Stimulated activated CD8-positive, alpha-beta memory T cell treated with anti-CD3 and anti-CD28 coated beads, Interleukin-4, amount 100 ng/mL, for 48 hours (primary cell): Measurements from ENCODE around the gene ZSWIM7.
A peak's percentile ranks its signal among the peaks of the same experiment; 100 is the strongest.
"Not testable (repeated sequence)": the region's sequence is repeated elsewhere in the genome, so short reads cannot be mapped to it uniquely, and the experiment has no call there.

ENCODE experiments used
- DNase-seq: peaks from one replicate; pipeline ENCODE4 v3.0.0-alpha.2; 2020

Gene ZSWIM7

DNA sequence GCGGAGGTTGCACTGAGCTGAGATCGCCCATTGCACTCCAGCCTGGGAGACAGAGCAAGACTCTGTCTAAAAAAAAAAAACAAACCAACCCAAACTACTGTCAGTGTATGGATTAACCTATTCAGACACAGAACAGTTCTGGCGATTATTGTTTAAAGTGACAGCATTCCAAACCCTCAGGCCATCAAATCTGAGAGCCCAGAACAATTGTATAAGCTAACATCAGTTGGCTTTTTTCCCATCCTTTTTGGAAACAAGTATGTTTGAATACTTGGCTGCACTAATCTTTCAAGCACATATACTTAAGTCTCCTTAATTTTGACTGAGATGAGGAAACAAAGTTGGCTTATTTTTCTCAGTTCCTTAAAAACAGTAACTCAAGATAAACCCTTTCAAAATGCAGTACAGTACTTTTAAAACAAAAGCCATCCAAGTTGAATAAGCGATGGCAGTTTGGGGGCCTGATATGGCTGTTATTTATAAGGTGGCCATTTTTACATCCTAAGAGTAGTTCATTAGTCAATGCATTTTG lies 1.4 kb downstream of the ZSWIM7 start:
- DNase-seq: no peak

DNA sequence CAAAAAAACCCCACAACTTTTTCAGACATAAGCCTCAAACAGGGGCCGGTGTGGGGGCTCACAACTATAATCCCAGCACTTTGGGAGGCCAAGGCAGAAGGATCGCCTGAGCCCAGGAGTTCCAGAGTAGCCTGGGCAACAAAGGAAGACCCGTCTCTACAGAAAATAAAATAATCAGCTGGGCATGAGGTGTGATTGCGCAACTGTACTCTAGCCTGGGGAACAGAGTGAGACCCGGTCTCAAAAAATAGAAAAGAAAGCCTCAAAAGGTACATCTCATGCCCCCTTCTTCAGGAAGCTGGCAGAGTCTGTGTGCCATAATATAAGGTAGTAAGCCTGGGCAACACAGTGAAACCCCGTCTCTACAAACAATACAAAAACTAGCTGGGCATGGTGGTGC lies 3.2 kb downstream of the ZSWIM7 start:
- no peak for DNase-seq

DNA sequence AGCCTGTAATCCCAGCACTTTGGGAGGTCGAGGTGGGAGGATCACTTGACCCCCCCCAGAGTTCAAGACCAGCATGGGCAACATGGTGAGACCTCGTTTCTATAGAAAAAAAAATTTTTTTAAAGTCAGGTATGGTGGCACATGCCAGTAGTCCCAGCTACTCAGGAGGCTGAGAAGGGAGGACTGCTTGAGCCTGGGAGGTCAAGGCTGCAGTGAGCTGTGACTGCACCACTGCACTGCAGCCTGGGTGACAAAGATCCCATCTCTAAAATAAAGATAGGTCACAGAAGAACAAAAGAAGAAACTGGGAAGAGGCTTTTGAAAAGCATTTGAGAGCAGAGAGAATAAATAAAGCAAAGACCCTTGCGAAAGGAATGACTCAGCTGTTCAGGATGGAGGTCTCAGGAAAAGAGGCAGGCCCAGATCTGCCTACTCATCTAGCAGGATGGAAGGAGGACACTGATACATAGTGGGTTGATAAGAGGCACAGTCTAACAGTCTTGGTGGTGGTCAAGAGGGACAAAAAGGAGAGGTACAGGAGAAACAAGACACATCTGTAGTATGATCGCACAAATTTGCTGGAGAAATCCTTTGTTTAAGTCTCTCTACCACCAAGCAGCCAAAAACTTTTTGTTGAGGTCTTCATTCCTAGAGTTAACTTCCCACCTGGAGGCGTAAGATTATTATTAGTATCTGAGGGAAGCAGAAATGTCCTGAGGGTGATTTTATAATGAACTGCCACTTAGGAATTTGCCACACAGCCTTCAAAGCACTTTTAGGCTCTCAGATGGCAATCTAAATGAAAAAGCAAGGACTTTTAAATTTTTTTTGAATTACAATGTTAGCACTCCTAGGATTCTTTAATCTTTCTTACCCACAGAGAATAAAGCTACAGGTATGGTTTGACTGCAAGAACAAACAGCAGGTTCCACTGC lies 17.6 kb downstream of the ZSWIM7 start:
- no peak for DNase-seq

DNA sequence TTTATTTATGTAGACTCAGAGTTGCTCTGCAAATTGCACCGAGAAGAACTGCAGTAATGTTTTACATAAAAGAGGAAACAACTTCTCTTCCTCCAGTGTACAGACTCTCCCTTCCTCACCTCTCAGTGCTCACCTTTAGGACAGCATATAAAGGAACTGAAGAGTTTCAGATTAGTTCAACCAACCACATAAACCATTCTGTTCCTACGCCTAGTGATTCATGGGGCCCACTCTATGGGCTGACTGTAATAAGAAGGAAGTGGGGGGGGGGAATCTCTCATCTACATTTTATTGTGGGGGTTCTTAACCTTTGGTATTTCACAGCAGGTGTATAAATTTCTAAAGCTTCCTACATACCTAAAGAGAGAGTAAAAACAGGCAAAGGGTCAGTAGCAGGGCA lies 18.3 kb downstream of the ZSWIM7 start:
- DNase-seq: peak; percentile 33

DNA sequence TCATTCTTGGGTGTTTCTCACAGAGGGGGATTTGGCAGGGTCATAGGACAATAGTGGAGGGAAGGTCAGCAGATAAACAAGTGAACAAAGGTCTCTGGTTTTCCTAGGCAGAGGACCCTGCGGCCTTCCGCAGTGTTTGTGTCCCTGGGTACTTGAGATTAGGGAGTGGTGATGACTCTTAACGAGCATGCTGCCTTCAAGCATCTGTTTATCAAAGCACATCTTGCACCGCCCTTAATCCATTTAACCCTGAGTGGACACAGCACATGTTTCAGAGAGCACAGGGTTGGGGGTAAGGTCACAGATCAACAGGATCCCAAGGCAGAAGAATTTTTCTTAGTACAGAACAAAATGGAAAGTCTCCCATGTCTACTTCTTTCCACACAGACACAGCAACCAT lies 20.5 kb downstream of the ZSWIM7 start:
- not testable (repeated sequence) for DNase-seq

DNA sequence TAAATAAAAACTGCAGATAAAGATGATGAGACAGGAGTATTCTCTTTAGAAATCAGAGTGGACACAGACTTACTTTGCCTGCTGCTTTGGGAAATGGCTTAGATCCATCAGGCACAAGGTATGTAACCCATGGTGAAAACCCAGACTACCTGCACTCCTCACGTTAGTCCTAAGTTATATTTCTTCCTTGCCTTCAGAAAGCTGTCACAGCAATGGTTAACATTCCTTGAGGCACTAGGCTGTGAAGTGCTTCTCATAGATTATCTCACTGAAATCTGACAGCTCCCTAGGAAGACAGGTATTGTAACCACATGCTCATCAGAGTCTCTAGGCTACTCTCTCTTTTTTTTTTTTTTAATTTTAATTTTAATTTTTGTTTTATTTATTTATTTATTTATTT lies 20.9 kb downstream of the ZSWIM7 start:
- no peak for DNase-seq

DNA sequence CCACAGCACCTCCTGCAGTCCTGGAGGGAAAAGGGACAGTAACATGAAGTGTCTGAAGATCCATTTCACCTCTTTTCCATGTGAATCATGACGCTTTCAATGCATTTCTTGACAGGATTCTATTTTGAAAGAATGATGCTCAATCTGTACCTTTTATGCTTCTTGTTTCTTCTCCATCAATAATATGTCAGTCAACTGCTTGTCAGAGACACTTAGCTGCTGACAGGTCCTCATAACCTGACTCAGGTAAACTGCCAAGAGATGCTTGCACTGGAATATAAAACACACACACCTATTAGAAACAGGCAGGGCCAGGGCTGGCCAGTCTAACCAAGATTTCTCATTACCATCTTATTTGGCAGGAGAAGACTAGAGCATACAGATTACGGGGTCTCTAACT lies 21.6 kb downstream of the ZSWIM7 start:
- no peak for DNase-seq

DNA sequence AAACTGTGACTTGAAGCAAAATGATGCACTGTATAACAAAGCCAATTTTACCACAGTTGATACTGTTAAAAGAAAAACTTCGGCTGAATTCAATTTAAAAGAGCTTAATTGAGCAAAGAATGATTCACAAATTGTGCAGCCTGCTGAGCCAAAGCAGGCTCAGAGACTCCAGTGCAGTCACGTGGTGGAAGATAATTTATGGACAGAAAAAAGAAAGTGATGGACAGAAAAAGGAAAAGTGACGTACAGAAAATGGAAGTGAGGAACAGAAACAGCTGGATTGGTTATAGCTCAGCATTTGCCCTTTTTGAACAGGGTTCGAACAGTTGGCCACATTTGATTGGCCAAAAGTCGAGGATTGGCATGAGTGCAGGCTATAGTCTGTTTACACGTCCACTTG lies 25.7 kb downstream of the ZSWIM7 start:
- DNase-seq: no peak

DNA sequence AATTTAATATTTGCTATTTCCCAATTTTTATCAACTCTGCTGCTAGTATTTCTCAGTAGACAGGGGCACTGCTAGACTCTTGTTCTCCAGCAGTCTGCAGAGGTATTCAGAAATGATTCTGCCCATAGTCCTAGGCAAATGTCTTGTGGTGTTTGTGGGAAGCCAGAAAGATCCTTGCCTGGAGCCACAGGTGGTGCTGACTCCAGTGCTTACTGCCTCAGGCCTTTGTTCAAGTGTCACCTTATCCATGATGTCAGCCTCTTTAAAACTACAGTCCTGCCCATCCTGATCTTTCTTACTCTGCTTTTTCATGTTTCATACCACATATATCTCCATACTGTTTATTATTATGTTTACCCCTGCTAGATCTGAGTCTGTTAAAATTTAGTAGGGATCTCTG lies 26.5 kb downstream of the ZSWIM7 start:
- DNase-seq: no peak

DNA sequence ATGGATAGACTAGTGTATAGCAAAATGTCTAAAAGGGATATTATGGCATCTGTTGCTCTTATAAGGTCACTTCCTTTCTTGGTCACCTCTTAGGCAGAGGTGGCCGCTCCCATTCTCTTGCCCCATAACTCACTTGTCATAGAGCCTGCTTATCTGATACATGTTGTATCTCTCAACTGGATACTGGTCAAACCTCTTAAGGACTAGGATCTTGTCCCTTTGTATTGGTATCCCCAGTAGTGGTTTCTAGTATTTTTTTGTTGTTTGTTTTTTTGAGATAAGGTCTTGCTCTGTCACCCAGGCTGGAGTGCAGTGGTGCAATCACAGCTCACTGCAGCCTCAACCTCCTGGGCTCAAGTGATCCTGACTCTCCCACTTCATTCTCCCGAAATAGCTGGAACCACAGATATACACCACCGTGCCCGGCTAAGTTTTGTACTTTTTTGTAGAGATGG lies 27.0 kb downstream of the ZSWIM7 start:
- no peak for DNase-seq

DNA sequence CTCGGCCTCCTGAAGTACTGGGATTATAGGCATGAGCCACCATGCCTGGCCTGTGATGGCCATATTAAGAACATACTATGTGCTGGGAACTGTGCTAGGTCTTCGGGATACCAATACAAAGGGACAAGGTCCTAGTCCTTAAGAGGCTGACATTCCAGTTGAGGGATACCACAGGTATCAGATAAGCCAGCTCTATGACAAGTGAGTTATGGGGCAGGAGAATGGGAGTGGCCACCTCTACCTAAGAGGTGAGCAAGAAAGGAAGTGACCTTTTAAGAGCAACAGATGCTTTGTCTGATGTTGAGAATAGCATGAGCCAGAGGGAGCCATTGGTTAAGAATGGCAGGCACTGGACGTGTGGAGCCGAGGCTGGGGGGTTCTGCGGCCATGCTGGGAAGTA lies 27.6 kb downstream of the ZSWIM7 start:
- DNase-seq: no peak

DNA sequence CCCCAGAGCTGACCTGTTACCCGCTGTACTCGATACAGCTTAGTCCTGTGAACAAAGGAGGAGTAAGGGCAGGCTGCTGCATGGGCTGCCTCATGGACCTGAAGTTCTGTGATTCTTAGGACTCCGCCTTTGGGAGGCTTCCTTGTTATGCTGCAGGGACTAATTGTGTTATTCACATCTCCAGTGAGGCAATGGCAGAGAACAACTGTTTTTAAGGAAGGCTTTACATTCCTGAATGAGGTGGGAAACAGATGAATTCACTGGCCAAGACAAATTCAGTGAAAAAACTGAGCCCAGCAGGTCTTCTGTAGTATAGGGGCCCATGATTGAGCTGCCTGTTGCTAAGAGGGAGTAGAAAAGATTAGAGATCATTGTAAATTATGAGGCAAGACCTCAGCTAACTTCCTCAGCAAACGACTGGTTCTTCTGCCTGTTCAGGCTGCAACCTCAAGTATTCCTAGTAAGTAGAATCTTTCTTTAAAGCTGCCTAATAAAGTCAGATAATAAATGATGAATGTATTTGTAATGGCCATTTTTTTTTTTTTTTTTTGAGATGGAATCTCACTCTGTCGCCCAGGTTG lies 28.3 kb downstream of the ZSWIM7 start:
- no peak for DNase-seq

DNA sequence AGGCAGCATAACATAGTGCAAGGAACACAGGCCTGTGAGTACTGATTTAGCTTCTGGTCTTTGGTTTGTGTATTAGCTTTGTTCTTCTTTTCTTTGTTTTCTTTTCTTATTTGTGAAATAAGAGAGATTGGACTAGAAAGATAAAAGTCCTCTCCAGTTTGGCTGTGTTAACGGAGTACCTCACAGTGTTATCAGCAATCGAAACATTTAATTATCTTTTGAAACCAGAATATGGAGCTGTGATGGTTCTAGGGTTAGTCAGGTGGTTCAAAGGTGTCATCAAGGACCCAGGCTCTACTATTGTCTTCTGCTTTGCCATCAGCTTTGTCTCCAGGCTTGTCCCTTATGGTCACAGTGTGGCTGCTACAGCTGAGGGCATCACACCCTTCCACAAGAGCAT lies 29.0 kb downstream of the ZSWIM7 start:
- DNase-seq: no peak

DNA sequence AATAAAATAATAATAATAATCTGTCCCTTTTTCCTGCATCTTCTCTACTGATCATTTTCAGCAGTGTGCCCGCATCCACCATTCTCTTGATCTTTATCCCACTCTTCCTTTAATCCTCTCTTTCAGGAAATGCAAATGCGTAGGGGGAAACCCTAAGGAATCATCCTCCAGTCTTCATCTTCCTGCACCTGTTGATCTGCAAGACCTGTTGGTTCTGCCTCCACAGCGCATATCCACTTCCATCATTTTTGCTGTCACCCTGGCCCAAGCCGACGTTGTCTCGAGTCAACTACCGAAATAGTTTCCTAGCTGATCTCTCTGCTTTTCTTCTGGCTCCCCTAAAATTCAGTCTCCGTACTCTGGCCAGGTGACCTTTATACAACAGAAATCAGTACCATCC lies 30.0 kb downstream of the ZSWIM7 start:
- no peak for DNase-seq

DNA sequence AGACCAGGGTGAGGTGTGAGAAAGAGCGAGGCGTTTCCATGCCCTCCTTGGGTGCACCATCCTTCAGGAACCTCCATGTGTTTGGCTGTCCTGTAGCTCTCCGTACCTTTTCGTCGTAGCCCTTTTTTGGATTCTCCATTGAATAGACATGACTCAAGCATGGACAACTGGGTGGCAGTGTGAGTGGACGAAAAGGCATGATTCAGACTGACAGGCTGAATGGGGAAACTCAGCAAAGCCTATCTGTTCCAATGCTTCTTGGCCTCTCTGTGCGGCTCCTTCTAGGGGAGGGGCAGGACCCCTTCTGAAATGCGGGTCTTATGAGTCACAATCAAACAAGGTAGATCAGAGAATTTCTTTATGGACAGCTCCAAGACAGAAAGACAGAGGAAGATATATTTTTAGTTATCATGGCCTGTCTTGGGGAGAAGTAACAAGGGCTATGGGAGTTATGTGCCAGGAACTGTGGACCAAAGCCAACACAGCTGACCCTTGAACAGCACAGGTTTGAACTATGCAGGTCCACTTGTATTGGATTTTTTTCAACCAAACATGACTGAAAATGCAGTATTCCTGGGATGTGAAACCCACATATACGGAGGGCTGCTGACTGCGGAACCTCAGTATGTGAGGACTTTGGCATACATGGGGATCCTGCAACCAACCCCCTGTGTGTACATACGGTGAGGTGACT lies 31.7 kb downstream of the ZSWIM7 start:
- DNase-seq: no peak

DNA sequence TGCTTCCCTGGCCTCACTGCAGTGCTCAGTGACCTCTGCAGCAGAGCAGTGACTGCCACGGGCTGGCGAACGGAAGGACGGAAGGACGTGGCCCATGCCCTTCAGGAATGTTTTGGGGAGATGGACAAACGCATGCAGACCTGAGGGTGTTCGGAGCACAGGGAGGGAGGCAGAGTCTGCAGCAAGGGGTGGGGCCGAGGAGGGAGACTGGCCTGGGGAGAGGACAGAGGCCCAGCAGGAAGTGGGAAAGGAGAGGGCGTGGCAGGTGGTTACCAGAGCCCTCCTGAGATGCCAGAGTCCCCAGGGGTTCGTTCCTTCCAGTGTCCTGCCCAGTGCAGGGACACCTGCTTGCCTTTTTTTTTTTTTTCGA lies 32.6 kb downstream of the ZSWIM7 start:
- DNase-seq: no peak

DNA sequence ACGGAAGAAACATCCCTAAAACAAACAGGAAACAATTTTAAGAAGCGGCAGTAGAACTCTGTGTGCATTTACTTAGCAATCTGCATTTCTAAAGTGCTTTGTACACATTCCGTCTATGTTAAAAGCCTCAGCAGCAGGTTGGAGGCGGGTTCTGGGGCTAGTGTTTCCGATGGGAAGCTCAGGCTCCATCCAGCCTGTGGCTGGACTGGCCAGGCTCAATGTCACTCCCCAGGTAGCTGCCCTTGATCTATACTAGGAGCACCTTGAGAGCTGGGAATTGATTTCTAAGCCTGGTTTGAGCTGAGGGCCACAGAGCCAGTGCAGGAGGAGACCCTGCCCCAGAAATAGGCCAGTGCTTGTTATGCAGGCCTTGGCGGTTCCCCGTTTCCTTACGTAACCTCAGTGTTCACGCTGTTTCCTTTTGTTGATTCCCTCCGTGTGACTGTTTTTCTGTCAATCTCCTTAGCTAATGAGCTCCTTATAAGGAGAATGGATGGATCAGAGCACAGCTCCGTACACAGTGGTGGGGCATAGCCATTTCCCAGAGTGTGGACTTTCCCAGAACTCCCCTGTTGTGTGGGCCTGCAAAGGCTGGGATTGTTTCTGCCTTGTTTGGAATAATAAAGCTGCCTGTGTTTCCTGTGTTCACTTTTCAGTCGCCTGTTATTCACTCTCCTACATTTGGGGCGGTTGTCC lies 33.2 kb downstream of the ZSWIM7 start:
- DNase-seq: no peak

DNA sequence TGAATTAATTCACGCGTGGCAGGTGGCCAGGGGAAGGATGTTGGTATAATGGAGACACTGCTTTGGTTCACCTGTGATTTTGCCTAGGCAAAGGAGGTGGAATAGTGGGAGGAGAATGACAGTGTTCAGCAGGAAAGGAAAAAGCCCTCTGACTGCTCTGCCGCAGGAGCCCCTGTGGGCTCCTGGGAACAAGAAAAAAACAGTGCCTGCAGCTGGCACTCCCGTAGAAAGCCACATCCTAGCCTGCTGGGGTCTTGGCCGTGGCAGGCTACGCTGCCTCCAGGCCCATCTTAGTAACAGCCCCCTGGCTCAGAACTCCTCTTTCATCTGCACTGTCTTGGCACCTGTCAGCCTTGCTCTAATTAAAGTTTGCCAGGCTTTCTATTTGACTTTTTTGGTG lies 34.0 kb downstream of the ZSWIM7 start:
- no peak for DNase-seq

DNA sequence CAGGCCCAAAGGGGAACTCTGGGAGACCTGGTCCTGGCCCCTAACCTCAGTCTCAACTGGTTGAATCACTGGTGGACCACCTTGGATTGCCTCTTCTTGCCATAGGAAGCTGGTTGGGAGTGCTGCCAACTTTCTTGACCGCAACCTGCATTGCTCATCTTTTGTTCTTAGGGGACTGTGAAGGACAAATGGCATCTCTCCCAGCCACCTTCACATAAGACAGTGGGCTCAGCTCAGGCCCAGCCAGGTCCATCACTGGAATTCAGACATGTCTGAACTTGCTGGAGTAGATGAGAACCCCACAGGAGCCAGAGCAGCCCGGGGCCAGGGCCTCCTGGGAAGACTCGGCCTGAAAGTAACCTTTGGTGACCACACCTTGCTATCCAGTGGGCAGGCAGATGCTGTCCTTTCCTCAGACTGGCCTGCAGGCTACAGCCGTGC lies 35.8 kb downstream of the ZSWIM7 start:
- no peak for DNase-seq

DNA sequence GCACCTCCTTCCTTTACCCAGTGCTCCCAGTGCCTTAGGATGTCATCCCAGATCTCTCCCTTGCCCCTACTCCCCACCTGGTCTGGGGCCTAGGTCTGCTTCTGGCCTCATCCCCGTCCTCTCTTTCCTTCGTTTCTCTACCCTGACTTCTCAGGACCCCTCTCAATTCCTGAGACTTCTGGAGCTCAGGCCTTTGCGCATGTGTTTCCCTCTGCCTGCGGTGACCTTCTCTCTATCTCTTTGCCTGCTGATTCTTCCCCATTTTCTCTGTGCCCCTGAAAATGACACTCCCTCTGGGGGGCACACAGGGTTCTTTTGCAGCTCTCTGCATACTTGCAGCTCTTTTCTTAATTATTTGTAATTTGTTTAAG lies 41.0 kb downstream of the ZSWIM7 start:
- DNase-seq: no peak

DNA sequence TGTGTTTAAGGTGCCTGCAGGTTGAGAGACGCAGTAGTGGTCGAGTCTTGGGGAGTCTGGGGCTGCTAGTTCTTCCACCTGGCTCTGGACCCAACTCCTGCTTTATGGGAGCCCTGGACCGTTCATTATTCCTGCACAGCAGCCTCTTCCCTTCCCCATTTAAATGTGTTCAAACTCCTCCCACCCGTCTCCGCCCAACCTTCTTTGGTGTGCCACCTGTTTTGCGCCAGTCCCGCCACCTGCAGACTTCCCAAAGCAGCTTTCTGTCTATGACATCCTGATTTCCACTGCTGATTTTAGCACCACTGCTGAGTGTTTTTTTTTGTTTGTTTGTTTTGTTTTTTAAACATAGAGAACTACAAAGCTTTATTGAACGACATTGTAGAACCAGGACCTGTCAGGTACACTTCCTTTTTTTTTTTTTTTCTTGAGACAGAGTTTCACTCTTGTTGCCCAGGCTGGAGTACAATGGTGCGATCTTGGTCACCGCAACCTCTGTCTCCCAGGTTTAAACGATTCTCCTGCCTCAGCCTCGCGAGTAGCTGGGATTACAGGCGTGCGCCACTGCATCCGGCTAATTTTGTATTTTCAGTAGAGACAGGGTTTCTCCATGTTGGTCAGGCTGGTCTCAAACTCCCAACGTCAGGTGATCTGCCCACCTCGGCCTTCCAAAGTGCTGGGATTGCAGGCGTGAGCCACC lies 41.7 kb downstream of the ZSWIM7 start:
- no peak for DNase-seq

DNA sequence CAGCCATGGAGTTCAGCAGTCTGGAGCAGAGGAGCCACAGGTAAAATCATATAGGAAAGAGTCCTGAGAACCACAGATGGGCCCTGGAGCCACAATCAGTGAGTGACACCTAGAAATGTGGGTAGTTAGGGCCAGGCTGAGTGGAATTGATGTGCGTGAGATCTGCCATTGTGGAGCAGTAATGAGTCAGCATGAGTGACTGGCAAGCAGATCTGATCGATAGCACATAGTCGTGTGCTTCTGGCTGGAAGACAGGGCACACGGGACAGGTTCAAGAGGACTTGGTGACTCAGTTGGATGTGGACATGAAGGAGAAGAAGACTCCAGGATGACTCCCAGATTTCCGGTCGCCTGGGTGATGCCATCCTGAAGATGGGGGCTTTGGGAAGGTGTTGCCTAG lies 42.3 kb downstream of the ZSWIM7 start:
- DNase-seq: peak; percentile 61
